ENCODE measurements around the gene HSPA1B.

DNA sequence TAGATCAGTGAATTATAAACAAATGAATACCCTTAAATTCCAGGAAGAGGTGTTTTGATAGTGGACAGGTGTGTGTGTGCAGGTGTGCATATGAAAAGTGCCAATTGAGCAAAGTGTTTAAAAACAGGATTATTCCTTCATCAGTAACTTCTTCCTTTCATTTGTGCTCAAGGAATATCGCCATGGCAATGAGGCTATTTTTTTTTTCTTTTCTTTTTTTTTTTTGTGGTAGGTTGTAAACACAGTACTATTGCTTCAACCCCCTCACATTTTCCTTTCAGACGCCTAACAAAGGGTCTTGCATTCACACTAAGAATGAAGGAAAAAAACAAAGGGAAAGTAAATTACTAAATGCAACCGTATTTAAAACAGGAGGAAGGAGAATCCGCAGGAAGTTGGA is 2.0 kb upstream of the HSPA1B start:
- TF ChIP-seq RCOR1 (IDR thresholded peaks at IDR 0.05; ENCODE audit: low read depth, low read length) = no peak
- TF ChIP-seq RFX5 (IDR thresholded peaks at IDR 0.05) = no peak
- TF ChIP-seq FOSL2 (IDR thresholded peaks at IDR 0.05) = no peak
- TF ChIP-seq FOSL2 (CRISPR knock-in tag; IDR thresholded peaks at IDR 0.05) = no peak
- no peak for TF ChIP-seq HOXA7 (CRISPR knock-in tag; IDR thresholded peaks at IDR 0.05)
- no peak for TF ChIP-seq POLR2A (IDR thresholded peaks at IDR 0.05; ENCODE audit: low read length)
- TF ChIP-seq CHD2 (IDR thresholded peaks at IDR 0.05; ENCODE audit: low read length, partially characterized antibody) = no peak
- TF ChIP-seq, protein P1, sequence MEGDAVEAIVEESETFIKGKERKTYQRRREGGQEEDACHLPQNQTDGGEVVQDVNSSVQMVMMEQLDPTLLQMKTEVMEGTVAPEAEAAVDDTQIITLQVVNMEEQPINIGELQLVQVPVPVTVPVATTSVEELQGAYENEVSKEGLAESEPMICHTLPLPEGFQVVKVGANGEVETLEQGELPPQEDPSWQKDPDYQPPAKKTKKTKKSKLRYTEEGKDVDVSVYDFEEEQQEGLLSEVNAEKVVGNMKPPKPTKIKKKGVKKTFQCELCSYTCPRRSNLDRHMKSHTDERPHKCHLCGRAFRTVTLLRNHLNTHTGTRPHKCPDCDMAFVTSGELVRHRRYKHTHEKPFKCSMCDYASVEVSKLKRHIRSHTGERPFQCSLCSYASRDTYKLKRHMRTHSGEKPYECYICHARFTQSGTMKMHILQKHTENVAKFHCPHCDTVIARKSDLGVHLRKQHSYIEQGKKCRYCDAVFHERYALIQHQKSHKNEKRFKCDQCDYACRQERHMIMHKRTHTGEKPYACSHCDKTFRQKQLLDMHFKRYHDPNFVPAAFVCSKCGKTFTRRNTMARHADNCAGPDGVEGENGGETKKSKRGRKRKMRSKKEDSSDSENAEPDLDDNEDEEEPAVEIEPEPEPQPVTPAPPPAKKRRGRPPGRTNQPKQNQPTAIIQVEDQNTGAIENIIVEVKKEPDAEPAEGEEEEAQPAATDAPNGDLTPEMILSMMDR (IDR thresholded peaks at IDR 0.05) = no peak
- TF ChIP-seq, protein P2, sequence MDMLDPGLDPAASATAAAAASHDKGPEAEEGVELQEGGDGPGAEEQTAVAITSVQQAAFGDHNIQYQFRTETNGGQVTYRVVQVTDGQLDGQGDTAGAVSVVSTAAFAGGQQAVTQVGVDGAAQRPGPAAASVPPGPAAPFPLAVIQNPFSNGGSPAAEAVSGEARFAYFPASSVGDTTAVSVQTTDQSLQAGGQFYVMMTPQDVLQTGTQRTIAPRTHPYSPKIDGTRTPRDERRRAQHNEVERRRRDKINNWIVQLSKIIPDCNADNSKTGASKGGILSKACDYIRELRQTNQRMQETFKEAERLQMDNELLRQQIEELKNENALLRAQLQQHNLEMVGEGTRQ (IDR thresholded peaks at IDR 0.05) = no peak
- TF ChIP-seq ESRRA (IDR thresholded peaks at IDR 0.05; ENCODE audit: borderline replicate concordance, low read length) = no peak
- no peak for TF ChIP-seq JUNB (IDR thresholded peaks at IDR 0.05)

All from A549 (cell line).